Body of pancreas (tissue), 4 donors: ENCODE data around the gene CSF3. TPM values are rescaled to one million over a fixed set of nuclear protein-coding genes. Genes with fewer than 3 reads are reported as not detected.
A peak's percentile ranks its signal among the peaks of the same experiment; 100 is the strongest.

Source experiments
- ATAC-seq: fragments of 150-250 bp; one replicate; pipeline ENCODE4 v1.9.1; 2016
- DNase-seq, 4 donors: peaks; one replicate each; pipeline ENCODE4 v3.0.0-alpha.2; 2019
- H3K27ac ChIP-seq, 4 donors: fragments of 200-600 bp; sonication (generic); 1 replicate in 3 of 4; 2 replicates in 1 of 4; pipeline versions ENCODE4 v1.5.1 to v1.6.1; 2016 to 2019; ENCODE audit warnings: mild to moderate bottlenecking in 1 of 4, mixed read lengths in 1 of 4, moderate library complexity in 1 of 4
- H3K27me3 ChIP-seq, 2 donors: fragments of 200-600 bp; sonication (generic); one replicate each; pipeline ENCODE4 v1.6.0; 2016; ENCODE audit warnings: mild to moderate bottlenecking in 1 of 2
- H3K36me3 ChIP-seq, 2 donors: fragments of 200-600 bp; sonication (generic); replicated peaks in 1 of 2; 2 replicates each; pipeline ENCODE4 v1.5.1; 2016; ENCODE audit warnings: low read depth in 2 of 2; ENCODE audit not compliant: insufficient read depth in 1 of 2
- H3K4me1 ChIP-seq: fragments of 200-600 bp; sonication (generic); one replicate; pipeline ENCODE4 v1.6.0; 2016
- H3K4me3 ChIP-seq, 2 donors: fragments of 200-600 bp; sonication (generic); 1 replicate in 1 of 2; 2 replicates in 1 of 2; pipeline ENCODE4 v1.5.1; 2016 to 2019
- H3K9me3 ChIP-seq, 3 donors: fragments of 200-600 bp; sonication (generic); 1 replicate in 2 of 3; 2 replicates in 1 of 3; pipeline ENCODE4 v1.5.1; 2016
- CTCF ChIP-seq, 7 experiments: fragments of 450-650 bp in 4 of 7; fragments of 200-600 bp in 3 of 7; sonication (generic) in 3 of 7; IDR thresholded peaks; one replicate each; pipeline ENCODE4 v1.5.1; 2016 to 2019; ENCODE audit warnings: antibody characterized with exemption in 7 of 7
- POLR2A ChIP-seq, 3 donors: fragments of 450-650 bp; IDR thresholded peaks; one replicate each; pipeline ENCODE4 v1.6.1; 2016; ENCODE audit warnings: antibody characterized with exemption in 3 of 3, mild to moderate bottlenecking in 2 of 3
- WGBS, 2 donors: methylation state at CpG; one replicate each; pipeline ENCODE4 v1.1.5; 2017; 5-methylcytosine and 5-hydroxymethylcytosine counted together
- intact Hi-C: fragments of 100-400 bp; cut with DNase I; formaldehyde crosslinking; loops from one replicate; pipeline ENCODE4 v1.15.1; 2023
- total RNA-seq, 2 donors: library from RNA; depleted of rRNA; stranded (reverse); fragments of >200 nt; gene quantifications; one replicate each; pipeline ENCODE4 v1.1.0, GENCODE V29; 2016

The CSF3 gene
- total RNA-seq, 2 donors from 2014 or later: 0.78 to 1.6 TPM

DNA sequence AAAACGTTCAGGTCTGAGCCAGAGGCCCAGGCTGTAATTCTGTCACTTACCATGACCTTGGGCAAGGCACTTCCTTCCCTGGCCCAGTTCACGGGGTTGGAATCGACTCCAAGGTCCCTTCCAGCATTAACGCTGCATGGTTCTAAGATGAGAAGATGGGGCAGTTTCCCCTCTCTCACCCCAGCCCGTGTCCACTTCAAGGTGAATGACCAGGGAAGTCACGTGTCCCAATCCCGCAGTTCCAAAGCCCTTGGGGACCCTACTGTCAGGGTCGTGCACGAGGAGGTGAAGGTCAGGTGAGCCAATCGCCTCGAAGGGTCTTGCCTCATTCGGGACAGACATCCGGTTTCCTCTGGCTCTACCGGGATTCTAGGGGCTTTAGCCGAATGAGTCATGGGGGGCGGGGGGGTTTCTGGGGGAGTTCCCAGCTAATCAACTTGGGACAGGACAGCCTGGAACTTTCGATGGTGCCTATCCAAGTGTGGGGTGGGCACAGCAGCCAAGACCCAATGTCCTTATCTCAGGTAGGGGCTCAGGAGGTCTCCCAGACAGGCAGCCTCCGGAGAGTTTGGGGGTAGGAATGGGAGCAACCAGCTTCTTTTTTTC lies 762 bp upstream of the CSF3 start:
- Histone ChIP-seq H3K27me3 (no peaks in the 10 kb centered on the region), H3K36me3 (peaks cover 0 to 1% of the 10 kb centered on the region in 2 donors), H3K4me1 (peaks cover 18% of the 10 kb centered on the region), H3K4me3 (no peak overlapping the region), H3K9me3 (no peaks in the 10 kb centered on the region), H3K27ac (peak overlapping the region in 3 of 4 donors; percentile 42 to 57 (median 57))
- ATAC-seq (peak; percentile 50), DNase-seq (peak; percentile 40 to 68 (median 50))
- no peak for TF ChIP-seq CTCF (IDR thresholded peaks at IDR 0.05)
- 13 to 25% methylated on average over 4 to 18 of the region's 18 CpGs for WGBS, 2 donors
- intact Hi-C loops: loop anchor here (10.0 kb wide), 2 partner anchors 150 to 280 kb away; no protein-coding TSS in a partner anchor

- Histone ChIP-seq H3K9me3 (no peaks in the 10 kb centered on the region), H3K4me3 (no peak overlapping the region), H3K27ac (peak overlapping the region in 1 of 4 donors; percentile 33), H3K27me3 (no peaks in the 10 kb centered on the region), H3K4me1 (peaks cover 18% of the 10 kb centered on the region), H3K36me3 (peaks cover 0 to 4% of the 10 kb centered on the region in 2 donors)
- intact Hi-C loops: loop anchor here (10.0 kb wide), 2 partner anchors 149 to 279 kb away; no protein-coding TSS in a partner anchor
- DNase-seq (peak in 1 of 4 donors; percentile 37), ATAC-seq (no peak)
- 70 to 73% methylated on average over 24 to 26 of the region's 26 CpGs for WGBS, 2 donors
- no peak for TF ChIP-seq CTCF (IDR thresholded peaks at IDR 0.05)
- no peak for TF ChIP-seq POLR2A (IDR thresholded peaks at IDR 0.05)
Observed at GRCh38 chr17:40015998-40016985, 1.1 kb downstream of the CSF3 start.

DNA sequence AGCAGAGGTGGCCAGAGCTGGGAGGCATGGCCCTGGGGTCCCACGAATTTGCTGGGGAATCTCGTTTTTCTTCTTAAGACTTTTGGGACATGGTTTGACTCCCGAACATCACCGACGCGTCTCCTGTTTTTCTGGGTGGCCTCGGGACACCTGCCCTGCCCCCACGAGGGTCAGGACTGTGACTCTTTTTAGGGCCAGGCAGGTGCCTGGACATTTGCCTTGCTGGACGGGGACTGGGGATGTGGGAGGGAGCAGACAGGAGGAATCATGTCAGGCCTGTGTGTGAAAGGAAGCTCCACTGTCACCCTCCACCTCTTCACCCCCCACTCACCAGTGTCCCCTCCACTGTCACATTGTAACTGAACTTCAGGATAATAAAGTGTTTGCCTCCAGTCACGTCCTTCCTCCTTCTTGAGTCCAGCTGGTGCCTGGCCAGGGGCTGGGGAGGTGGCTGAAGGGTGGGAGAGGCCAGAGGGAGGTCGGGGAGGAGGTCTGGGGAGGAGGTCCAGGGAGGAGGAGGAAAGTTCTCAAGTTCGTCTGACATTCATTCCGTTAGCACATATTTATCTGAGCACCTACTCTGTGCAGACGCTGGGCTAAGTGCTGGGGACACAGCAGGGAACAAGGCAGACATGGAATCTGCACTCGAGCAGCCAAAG lies 2.3 kb downstream of the CSF3 start:
- TF ChIP-seq CTCF (IDR thresholded peaks at IDR 0.05) (no peak), POLR2A (IDR thresholded peaks at IDR 0.05) (no peak)
- H3K27ac ChIP-seq: peak overlapping the region in 1 of 4 donors; percentile 29
- H3K9me3 ChIP-seq: no peaks in the 10 kb centered on the region
- H3K4me1 ChIP-seq: peaks cover 18% of the 10 kb centered on the region
- WGBS, 2 donors: 52 to 61% methylated on average over 13 to 15 of the region's 15 CpGs
- DNase-seq: no peak
- intact Hi-C loops: loop anchor here (10.0 kb wide), 2 partner anchors 147 to 277 kb away; no protein-coding TSS in a partner anchor
- ATAC-seq: no peak
- no peaks in the 10 kb centered on the region for H3K27me3 ChIP-seq
- H3K4me3 ChIP-seq: no peak overlapping the region
- peaks cover 0 to 11% of the 10 kb centered on the region in 2 donors for H3K36me3 ChIP-seq

DNA sequence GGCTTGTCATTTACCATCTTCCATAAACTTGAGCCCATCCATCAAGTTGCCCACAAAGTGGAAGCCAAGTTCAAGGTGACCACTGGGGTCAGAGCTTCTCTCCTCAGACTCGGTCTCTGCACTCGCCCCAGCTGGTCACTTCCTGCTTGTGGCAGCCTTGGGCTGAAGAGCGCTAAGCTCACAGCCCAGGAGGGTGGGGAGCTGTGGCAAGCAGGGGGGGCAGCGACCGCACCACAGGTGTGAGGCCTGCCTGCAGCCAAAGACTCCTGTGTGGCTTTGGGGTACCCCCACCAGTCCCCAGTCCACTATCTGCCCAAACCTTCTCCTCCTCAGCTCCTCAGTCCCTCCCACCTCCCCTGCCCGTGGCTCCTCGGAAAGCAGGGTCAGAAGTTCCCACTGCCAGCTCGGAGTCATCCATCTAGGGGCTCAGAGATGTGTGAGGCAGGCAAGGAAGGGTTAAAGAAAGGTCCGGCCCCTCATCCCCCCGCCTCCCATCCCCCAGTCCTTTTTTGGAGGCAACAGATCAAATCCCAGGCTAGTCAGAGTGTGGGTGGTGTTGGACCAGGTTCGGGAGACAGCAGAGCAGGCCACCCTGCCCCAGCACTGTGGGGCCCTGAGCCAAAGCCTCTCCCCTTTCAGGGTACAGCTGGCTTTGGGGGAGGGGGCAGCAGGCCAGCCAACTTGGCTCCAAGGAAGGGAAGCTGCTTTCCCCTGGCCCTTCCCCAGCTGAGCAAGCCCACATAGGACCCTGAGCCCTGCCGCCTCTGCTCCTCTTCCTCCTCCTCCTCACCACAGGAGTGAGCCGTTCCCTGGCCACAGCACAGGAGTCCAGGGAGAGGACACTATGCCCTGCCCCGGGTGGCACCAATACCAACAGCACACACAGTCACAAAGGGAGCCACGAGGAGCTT lies 3.2 kb downstream of the CSF3 start:
- no peak overlapping the region for H3K4me3 ChIP-seq
- peaks cover 0 to 11% of the 10 kb centered on the region in 2 donors for H3K36me3 ChIP-seq
- peak overlapping the region in 1 of 4 donors; percentile 29 for H3K27ac ChIP-seq
- WGBS, 2 donors: 65 to 72% methylated on average over 6 to 15 of the region's 15 CpGs
- no peak for TF ChIP-seq CTCF (IDR thresholded peaks at IDR 0.05)
- no peak for TF ChIP-seq POLR2A (IDR thresholded peaks at IDR 0.05)
- no peaks in the 10 kb centered on the region for H3K9me3 ChIP-seq
- intact Hi-C loops: loop anchor here (10.0 kb wide), 2 partner anchors 146 to 276 kb away; no protein-coding TSS in a partner anchor
- ATAC-seq (no peak), DNase-seq (peak in 1 of 4 donors; percentile 28)
- H3K4me1 ChIP-seq: peaks cover 25% of the 10 kb centered on the region
- H3K27me3 ChIP-seq: no peaks in the 10 kb centered on the region
